ENCODE results near the gene KLHL29. TPM values are rescaled to one million over a fixed set of nuclear protein-coding genes. Genes with fewer than 3 reads are reported as not detected.
A peak's percentile ranks its signal among the peaks of the same experiment; 100 is the strongest.

Gene KLHL29
- total RNA-seq, 2 donors from 2014 or later, result 2.0 to 4.2 TPM

DNA sequence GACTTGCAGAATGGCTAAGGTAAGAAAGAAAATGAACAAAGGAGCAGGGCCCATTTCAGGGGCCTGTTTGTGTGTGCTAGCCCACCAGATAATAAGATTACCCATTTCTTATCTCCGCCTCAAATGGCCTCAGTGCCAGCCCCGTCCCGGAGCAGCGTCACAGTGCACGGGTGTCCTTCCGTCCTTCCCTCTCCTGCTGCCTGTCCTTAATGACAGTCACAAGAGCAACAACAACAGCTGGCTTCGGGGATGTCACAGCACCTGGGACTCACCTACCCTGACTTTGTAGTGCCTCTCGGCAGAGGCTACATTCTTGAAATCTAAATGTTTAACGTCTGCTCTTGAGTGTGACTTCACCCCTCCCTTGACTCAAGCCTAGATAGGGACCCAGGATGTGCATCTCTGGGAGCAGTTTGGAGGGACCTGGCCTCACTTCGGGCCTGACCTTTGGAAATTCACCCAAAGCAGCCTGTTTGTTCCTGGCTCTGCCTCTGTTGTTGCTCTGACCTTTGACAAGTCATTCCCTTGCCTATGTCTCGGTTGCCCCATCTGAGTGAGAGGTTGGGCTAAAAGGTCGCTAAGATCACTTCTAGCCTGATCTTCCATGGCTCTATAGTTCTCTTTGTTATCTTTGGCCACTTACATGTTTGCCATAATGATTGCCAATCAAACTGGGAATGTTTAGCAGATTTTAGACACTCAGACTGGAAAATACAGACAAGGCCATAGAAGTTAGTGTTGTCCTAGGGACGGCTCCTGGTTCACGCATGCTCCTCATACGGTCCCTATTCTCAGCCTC lies 122.5 kb downstream of the KLHL29 start:
- no peaks in the 10 kb centered on the region for H3K9me3 ChIP-seq
- H3K36me3 ChIP-seq, result no peaks in the 10 kb centered on the region
- DNase-seq (ENCODE audit: low spot score), result no peak
- H3K27me3 ChIP-seq, result no peaks in the 10 kb centered on the region
- peaks cover 0 to 46% of the 10 kb centered on the region in 2 donors for H3K4me1 ChIP-seq
- TF ChIP-seq, protein P1, sequence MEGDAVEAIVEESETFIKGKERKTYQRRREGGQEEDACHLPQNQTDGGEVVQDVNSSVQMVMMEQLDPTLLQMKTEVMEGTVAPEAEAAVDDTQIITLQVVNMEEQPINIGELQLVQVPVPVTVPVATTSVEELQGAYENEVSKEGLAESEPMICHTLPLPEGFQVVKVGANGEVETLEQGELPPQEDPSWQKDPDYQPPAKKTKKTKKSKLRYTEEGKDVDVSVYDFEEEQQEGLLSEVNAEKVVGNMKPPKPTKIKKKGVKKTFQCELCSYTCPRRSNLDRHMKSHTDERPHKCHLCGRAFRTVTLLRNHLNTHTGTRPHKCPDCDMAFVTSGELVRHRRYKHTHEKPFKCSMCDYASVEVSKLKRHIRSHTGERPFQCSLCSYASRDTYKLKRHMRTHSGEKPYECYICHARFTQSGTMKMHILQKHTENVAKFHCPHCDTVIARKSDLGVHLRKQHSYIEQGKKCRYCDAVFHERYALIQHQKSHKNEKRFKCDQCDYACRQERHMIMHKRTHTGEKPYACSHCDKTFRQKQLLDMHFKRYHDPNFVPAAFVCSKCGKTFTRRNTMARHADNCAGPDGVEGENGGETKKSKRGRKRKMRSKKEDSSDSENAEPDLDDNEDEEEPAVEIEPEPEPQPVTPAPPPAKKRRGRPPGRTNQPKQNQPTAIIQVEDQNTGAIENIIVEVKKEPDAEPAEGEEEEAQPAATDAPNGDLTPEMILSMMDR (IDR thresholded peaks at IDR 0.05), result no peak
- no peak overlapping the region for H3K4me3 ChIP-seq
- H3K27ac ChIP-seq, result peak overlapping the region in 1 of 2 donors; percentile 16

DNA sequence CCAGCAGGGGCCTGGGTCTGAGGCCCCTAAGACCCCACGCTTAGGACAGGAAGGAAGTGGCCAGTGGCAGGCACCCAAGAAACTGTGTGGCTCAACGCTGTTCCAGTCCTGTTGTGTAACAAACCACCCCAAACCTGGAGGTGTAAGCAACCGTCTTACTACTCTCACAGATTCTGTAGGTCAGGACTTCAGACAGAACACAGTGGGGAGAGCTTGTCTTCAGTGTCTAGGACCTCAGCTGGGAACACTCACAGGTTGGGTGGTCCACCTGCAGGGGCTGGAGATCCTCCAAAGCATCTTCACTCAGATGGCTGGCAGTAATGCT lies 123.0 kb downstream of the KLHL29 start:
- TF ChIP-seq, protein P1 (IDR thresholded peaks at IDR 0.05), result no peak
- Histone ChIP-seq H3K9me3 (no peaks in the 10 kb centered on the region), H3K36me3 (no peaks in the 10 kb centered on the region), H3K4me3 (no peak overlapping the region), H3K4me1 (peaks cover 0 to 42% of the 10 kb centered on the region in 2 donors), H3K27ac (no peak overlapping the region), H3K27me3 (no peaks in the 10 kb centered on the region)
- no peak for DNase-seq (ENCODE audit: low spot score)

DNA sequence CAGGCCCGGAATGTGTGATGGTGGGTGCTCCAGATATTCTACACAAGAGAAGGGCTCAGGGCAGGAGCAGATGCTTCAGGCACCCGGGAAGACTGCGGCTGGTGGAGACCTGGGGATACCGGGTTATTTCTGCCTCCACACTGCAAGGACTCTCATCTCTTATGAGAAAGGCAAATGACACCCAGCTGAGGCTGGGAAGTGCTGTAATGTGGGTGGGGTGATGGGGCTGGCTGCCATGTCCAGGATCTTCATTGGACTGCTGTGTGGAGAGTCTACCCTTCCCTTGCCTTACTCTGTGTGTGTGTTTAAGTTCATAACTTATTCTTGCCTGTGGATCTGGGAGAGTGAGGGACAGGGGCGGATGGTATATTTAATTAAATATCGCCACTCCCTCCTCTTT lies 124.1 kb downstream of the KLHL29 start:
- H3K4me3 ChIP-seq, result no peak overlapping the region
- no peak for DNase-seq (ENCODE audit: low spot score)
- H3K4me1 ChIP-seq, result peaks cover 0 to 33% of the 10 kb centered on the region in 2 donors
- H3K9me3 ChIP-seq, result no peaks in the 10 kb centered on the region
- no peaks in the 10 kb centered on the region for H3K27me3 ChIP-seq
- H3K27ac ChIP-seq, result no peak overlapping the region
- no peaks in the 10 kb centered on the region for H3K36me3 ChIP-seq
- TF ChIP-seq, protein P1 (IDR thresholded peaks at IDR 0.05), result no peak

DNA sequence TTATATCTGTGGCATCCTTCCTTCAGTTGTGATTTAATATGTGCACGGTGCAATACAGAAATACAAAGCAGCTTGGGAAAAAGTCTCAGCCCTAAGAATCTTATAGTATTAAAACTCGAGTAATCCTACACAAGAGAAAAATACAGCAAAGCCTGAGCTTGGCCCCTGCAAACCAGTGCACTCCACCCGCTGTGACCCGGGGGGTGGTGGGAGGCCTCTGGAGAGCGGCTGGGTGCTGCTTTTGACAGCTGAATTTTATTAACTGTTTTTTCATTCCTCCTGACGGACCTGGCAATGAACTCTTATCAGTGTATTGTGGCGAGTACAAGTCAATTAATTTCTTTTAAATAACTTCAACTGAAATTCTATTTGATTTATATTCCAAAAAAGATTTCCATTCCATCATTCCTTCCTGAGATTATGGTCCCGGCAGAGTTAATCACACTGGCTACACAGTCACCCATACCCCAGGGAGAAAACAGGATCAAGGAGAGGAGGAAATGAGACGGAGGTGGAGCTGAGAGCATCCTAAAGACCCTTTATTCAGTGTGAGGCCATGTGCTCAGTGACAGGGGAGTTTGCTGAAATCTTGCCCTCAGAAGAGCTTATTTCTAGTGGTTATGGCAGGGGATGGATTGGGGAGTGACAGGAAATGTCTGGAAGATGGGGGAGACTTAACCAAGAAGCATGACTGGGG lies 124.8 kb downstream of the KLHL29 start:
- Histone ChIP-seq H3K4me1 (peaks cover 0 to 30% of the 10 kb centered on the region in 2 donors), H3K27me3 (no peaks in the 10 kb centered on the region), H3K9me3 (no peaks in the 10 kb centered on the region), H3K27ac (no peak overlapping the region), H3K36me3 (no peaks in the 10 kb centered on the region), H3K4me3 (no peak overlapping the region)
- no peak for DNase-seq (ENCODE audit: low spot score)
- TF ChIP-seq, protein P1 (IDR thresholded peaks at IDR 0.05), result no peak

DNA sequence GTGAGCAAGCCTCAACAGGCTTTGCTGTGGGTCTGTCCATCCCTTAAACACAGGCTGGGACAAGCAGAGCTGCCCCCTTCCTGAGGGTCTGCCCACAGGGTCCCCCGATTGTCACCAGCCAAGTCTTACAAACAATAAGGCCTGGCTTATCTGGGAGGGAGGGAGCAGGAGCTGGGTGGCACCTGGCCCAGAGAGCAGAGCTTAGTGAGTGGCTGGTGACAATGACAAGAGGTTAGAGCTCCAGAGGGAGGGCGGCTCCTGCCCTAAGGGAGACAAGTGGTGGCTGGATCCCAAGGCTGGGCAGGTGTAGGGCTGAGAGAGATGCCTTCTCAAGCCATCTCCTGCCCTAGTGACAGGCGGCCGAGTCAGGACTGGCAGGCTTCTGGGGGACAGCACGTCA lies 125.5 kb downstream of the KLHL29 start:
- Histone ChIP-seq H3K27me3 (no peaks in the 10 kb centered on the region), H3K4me1 (peaks cover 0 to 29% of the 10 kb centered on the region in 2 donors), H3K36me3 (no peaks in the 10 kb centered on the region), H3K27ac (no peak overlapping the region), H3K9me3 (no peaks in the 10 kb centered on the region), H3K4me3 (no peak overlapping the region)
- TF ChIP-seq, protein P1 (IDR thresholded peaks at IDR 0.05), result no peak
- DNase-seq (ENCODE audit: low spot score), result no peak
